ENCODE data around the gene ZNF746. TPM values are rescaled to one million over a fixed set of nuclear protein-coding genes. Genes with fewer than 3 reads are reported as not detected.

The ZNF746 gene
- total RNA-seq, 1 donor from 2014 or later, result 19.1 TPM

DNA sequence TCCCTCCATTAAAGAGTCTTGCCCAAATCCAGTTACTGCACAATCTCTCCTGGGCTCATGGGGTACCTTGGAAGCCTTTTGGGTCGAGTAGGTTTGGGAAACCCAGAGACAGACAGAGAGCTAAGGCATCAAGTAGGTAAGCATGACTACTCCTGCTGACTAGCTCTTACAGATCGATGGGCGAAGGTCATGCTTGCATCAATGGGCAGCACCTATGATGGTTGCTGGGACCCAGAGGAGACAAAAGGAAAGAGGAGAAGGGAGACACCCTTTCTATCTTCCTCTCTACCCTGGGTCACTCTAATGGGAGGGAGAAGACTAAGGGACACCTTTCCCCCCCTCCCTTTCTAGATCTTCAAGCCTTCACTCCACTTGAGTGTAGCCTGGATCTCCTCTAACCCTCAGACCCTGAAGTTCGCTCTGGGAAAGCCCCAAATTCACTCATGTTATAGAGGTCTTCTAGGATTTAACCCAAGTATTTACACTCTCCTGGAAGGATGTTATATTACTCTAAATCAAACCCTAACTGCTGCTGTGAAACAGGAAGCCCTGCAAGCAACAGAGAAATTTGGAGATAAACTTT is 31.6 kb upstream of the ZNF746 start:
- Mint-ChIP-seq H3K27ac (ENCODE audit: unreplicated experiment) (no peak overlapping the region), H3K27me3 (ENCODE audit: unreplicated experiment) (peaks cover 8% of the 10 kb centered on the region), H3K9me3 (ENCODE audit: unreplicated experiment) (peaks cover 33% of the 10 kb centered on the region), H3K4me3 (ENCODE audit: unreplicated experiment) (no peak overlapping the region), H3K4me1 (ENCODE audit: unreplicated experiment) (no peaks in the 10 kb centered on the region), H3K36me3 (ENCODE audit: unreplicated experiment) (no peaks in the 10 kb centered on the region)
- no peak for DNase-seq (ENCODE audit: extremely low spot score, unreplicated experiment)
- TF ChIP-seq, protein P1, sequence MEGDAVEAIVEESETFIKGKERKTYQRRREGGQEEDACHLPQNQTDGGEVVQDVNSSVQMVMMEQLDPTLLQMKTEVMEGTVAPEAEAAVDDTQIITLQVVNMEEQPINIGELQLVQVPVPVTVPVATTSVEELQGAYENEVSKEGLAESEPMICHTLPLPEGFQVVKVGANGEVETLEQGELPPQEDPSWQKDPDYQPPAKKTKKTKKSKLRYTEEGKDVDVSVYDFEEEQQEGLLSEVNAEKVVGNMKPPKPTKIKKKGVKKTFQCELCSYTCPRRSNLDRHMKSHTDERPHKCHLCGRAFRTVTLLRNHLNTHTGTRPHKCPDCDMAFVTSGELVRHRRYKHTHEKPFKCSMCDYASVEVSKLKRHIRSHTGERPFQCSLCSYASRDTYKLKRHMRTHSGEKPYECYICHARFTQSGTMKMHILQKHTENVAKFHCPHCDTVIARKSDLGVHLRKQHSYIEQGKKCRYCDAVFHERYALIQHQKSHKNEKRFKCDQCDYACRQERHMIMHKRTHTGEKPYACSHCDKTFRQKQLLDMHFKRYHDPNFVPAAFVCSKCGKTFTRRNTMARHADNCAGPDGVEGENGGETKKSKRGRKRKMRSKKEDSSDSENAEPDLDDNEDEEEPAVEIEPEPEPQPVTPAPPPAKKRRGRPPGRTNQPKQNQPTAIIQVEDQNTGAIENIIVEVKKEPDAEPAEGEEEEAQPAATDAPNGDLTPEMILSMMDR (IDR thresholded peaks at IDR 0.05), result no peak

DNA sequence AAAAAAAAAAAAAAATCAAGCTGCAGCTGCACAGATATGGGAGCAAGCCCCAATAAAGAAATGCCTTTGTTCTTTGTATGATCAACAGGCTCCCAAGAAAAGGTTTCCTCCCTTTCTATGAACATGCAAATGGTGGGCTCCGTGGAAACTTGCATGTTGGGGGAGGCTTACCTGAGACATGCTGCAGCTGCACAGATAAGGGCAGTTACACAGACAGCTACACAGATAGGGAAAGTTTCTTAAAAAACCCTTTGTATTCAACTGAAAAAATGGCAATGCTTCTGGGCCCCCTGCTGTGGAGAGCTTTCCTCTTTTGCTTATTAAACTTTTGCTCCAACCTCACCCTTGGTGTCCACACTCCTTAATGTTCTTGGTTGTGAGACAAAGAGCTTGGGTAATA is 29.8 kb upstream of the ZNF746 start:
- H3K4me1 Mint-ChIP-seq (ENCODE audit: unreplicated experiment), result no peaks in the 10 kb centered on the region
- no peak overlapping the region for H3K27ac Mint-ChIP-seq (ENCODE audit: unreplicated experiment)
- TF ChIP-seq, protein P1 (IDR thresholded peaks at IDR 0.05), result no peak
- H3K4me3 Mint-ChIP-seq (ENCODE audit: unreplicated experiment), result no peak overlapping the region
- H3K27me3 Mint-ChIP-seq (ENCODE audit: unreplicated experiment), result peaks cover 14% of the 10 kb centered on the region
- no peaks in the 10 kb centered on the region for H3K36me3 Mint-ChIP-seq (ENCODE audit: unreplicated experiment)
- no peak for DNase-seq (ENCODE audit: extremely low spot score, unreplicated experiment)
- H3K9me3 Mint-ChIP-seq (ENCODE audit: unreplicated experiment), result peaks cover 33% of the 10 kb centered on the region

DNA sequence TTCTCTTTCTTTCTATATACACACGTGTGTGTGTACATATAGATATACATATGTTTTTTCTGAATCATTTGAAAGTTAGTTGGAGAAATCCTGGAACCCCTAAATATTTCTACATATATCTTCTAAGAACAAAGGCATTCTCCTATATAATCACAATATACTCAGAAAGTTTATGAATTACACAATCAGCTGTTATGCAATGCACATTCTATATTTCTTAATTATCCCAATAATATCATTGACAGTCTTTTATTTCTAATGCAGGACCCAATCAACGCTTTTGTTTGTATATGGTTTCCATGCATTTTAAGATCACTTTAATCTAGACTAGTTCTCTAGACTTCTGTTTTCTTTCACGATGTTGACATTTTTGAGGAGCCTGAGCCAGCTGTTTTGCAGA is 27.7 kb upstream of the ZNF746 start:
- Mint-ChIP-seq H3K9me3 (ENCODE audit: unreplicated experiment) (peaks cover 26% of the 10 kb centered on the region), H3K27me3 (ENCODE audit: unreplicated experiment) (peaks cover 25% of the 10 kb centered on the region), H3K27ac (ENCODE audit: unreplicated experiment) (no peak overlapping the region), H3K36me3 (ENCODE audit: unreplicated experiment) (no peaks in the 10 kb centered on the region), H3K4me3 (ENCODE audit: unreplicated experiment) (no peak overlapping the region), H3K4me1 (ENCODE audit: unreplicated experiment) (no peaks in the 10 kb centered on the region)
- DNase-seq (ENCODE audit: extremely low spot score, unreplicated experiment), result no peak
- TF ChIP-seq, protein P1 (IDR thresholded peaks at IDR 0.05), result no peak

DNA sequence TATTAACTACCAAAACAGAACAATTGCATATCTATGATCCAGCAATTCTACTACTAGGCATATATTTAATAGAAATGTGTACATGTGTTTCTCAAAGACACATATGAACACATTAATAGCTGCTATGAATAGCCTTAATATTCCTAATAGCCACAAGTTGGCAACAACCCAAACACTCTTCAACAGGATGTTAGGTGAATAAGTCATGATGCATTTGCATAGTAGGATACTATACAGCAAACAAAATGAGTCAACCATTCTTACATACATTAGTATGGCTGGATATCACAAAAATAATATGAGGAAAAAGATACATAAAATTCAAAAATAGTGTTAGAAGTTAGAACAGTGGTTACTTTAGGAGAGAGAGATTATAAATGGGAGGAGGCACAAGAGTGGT is 26.8 kb upstream of the ZNF746 start:
- Mint-ChIP-seq H3K27ac (ENCODE audit: unreplicated experiment) (no peak overlapping the region), H3K27me3 (ENCODE audit: unreplicated experiment) (peaks cover 28% of the 10 kb centered on the region), H3K4me3 (ENCODE audit: unreplicated experiment) (no peak overlapping the region), H3K4me1 (ENCODE audit: unreplicated experiment) (no peaks in the 10 kb centered on the region), H3K36me3 (ENCODE audit: unreplicated experiment) (no peaks in the 10 kb centered on the region), H3K9me3 (ENCODE audit: unreplicated experiment) (peaks cover 19% of the 10 kb centered on the region)
- TF ChIP-seq, protein P1 (IDR thresholded peaks at IDR 0.05), result no peak
- DNase-seq (ENCODE audit: extremely low spot score, unreplicated experiment), result no peak

DNA sequence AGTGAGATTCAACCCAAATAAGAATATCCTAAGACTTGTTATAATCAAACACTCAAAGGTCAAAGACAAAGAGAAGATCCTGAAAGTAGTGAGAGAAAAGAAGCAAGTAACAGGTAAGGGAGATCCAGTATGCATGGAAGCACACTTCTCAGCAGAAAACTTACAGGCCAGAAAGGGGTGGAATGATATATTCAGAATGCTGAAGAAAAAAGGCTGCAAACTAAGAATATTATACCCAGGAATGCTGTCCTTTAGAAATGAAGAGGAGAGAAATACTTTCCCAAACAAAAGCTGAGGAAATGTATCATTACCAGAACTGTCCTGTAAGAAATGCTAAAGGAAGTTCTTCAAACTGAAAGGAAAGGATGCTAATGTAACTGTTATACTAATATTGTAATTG is 12.6 kb upstream of the ZNF746 start:
- no peaks in the 10 kb centered on the region for H3K4me1 Mint-ChIP-seq (ENCODE audit: unreplicated experiment)
- H3K4me3 Mint-ChIP-seq (ENCODE audit: unreplicated experiment), result no peak overlapping the region
- H3K36me3 Mint-ChIP-seq (ENCODE audit: unreplicated experiment), result peaks cover 3% of the 10 kb centered on the region
- no peak for DNase-seq (ENCODE audit: extremely low spot score, unreplicated experiment)
- H3K27ac Mint-ChIP-seq (ENCODE audit: unreplicated experiment), result no peak overlapping the region
- H3K9me3 Mint-ChIP-seq (ENCODE audit: unreplicated experiment), result peaks cover 24% of the 10 kb centered on the region
- TF ChIP-seq, protein P1 (IDR thresholded peaks at IDR 0.05), result no peak
- H3K27me3 Mint-ChIP-seq (ENCODE audit: unreplicated experiment), result peaks cover 27% of the 10 kb centered on the region

Data from osteocyte (in vitro differentiated cells).